GM19099 (cell line): Measurements from ENCODE around the gene CPEB1.

Source experiments
- POLR2A ChIP-seq: IDR thresholded peaks from 3 replicates; pipeline ENCODE4 v1.6.1; 2011; ENCODE audit warnings: low read depth; ENCODE audit not compliant: insufficient read length; ENCODE audit errors: extremely low read depth

CPEB1 gene

GRCh38 chr15:82653483-82654168 lies 6.5 kb upstream of the CPEB1 start:
- TF ChIP-seq POLR2A, result no peak

- no peak for TF ChIP-seq POLR2A
These were observed 4.5 kb upstream of the CPEB1 start for GRCh38 chr15:82651708-82652107.

GRCh38 chr15:82650046-82650670 lies 3.0 kb upstream of the CPEB1 start:
- TF ChIP-seq POLR2A, result no peak

DNA sequence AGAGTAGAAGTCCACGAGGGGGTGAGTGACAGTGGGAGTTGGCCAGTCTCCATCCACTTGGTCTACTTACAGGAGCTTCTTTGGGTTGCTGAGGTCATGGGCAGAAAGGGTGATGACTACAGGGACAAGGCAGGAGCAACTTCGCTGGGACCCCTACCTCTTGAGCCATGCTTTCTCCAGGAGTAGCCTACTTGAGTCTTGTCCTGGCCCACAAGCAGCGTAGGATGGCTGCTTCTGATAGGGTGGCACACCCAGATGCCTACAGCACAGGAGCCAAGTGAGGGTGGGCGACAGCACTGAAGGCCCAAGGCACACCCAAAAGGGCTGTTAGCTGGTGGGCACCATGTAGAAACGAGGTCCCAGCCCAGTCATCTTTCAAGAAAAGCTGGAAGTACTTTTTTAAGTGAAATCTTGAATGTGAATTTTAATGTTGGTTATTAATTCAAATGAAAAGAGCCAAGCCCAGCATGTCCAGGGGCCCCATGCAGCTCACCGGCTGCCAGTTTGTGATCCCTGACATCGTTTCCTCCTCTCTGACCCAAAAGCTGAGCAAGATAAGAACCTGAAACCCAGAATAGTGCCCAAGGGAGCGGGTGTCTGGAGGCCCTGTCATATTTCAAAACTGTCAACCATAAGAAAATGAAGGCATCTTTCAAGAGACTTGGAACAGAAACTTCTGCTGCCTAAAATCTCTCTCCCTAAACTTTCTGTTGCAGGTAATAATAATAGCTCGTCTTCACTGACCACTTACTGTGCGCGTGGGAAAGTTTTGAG lies 2.2 kb upstream of the CPEB1 start:
- TF ChIP-seq POLR2A, result no peak

DNA sequence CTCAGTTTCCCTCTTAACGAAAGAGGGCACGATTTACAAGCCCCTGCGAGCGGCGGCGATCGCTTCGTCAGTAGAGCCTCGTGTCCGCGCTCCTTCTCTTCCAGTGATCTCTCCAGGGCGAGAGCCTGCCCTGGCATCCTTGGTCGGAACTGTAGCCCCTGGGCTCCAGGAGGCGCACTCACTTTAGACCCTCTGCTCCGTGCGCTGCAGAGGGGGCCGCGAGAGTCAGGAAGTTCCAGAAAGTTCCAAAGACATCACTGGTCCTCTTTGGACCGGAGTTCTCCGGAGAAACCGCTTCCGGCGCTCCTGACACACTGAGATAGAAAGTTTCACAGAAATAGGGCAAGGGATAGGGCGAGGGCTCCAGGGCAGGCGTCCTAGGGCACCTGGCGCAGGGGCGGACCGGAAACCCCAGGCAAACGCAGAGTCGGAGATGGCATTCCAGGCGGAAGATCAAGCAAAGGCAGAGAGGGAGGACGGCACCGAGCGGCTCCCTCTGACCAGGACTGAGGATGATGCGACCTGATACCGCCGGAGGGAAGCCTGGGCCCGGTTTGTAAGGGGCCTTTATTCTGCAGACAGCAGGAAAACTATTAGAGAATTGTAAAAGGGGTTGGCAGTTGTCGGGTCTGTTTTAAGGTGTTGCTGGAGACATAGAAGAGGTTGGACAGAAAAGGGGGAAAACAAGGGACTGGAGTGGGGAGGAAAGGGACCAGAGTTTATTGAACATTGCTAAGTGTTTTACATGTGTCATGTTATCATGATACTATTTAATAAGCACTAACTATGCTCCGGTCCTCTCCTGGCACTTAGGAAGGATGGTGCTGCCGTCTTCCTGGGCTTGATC lies 1.3 kb upstream of the CPEB1 start:
- no peak for TF ChIP-seq POLR2A

- TF ChIP-seq POLR2A, result no peak
These were observed 683 bp upstream of the CPEB1 start for GRCh38 chr15:82647835-82648256.

GRCh38 chr15:82646250-82647044 lies 716 bp downstream of the CPEB1 start:
- no peak for TF ChIP-seq POLR2A

DNA sequence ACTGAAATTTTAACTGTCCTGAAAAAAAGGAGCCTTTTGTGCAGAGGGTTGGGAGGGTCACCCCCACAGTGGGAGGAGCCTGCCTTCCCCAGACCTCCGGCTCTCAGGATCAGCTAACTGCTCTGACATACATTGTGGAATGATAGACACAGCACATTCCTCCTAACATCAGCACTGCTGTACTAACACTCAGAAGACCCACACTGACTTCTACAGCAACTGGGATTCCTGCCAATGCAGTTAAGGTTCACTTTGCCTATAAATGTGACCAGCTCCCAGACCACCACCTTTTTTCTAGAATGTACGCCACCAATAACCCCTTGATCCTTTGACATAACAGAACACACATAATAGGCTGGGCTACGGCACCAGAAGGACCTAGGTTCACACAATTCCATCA lies 3.2 kb downstream of the CPEB1 start:
- TF ChIP-seq POLR2A, result no peak

GRCh38 chr15:82642656-82643055 lies 4.5 kb downstream of the CPEB1 start:
- TF ChIP-seq POLR2A, result no peak

- no peak for TF ChIP-seq POLR2A
These were observed 5.9 kb downstream of the CPEB1 start for GRCh38 chr15:82641129-82641798.

- TF ChIP-seq POLR2A, result no peak
These were observed 6.5 kb downstream of the CPEB1 start for GRCh38 chr15:82640672-82641071.

- TF ChIP-seq POLR2A, result no peak
These were observed 11.4 kb downstream of the CPEB1 start for GRCh38 chr15:82635798-82636197.

DNA sequence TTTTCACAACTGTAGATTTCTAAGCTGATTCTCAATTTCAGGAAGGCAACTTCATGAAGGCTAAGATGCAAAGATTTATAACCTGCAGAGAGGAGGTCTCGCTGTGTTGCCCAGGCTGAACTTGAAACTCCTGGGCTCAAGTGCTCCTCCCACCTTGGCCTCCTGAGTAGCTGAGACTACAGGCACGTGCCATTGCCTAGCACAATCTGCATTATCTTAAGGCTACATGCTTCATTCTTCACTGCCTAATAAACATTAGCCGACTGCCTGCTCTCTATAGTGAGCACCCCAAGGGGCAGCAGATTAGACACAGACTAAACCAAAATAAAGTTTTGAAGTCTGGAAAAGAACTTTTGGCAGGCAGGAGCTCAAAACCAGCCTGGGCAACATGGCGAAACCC lies 17.1 kb downstream of the CPEB1 start:
- no peak for TF ChIP-seq POLR2A

GRCh38 chr15:82625136-82625535 lies 22.0 kb downstream of the CPEB1 start:
- TF ChIP-seq POLR2A, result no peak
